HEK293 (cell line): ENCODE results near the gene BFSP2.

Experiments
- CTCF ChIA-PET: fragments of 350-600 bp; formaldehyde crosslinking; extraction: SDS; loops from one replicate; lab custom pipeline; 2021; ENCODE audit warnings: antibody characterized with exemption; lab: Yijun Ruan, JAX
- POLR2A ChIA-PET: fragments of 300-600 bp; formaldehyde crosslinking; extraction: SDS; loops from one replicate; lab custom pipeline; 2020; ENCODE audit warnings: antibody characterized with exemption, inconsistent platforms; lab: Yijun Ruan, JAX
- H3K27ac ChIP-seq: fragments of 200-500 bp; sonication (Bioruptor generic); 2 replicates; pipeline ENCODE4 v1.5.1; 2014; ENCODE audit warnings: low read depth, low read length, control low read depth, inconsistent platforms; ENCODE audit errors: extremely low read depth
- H3K36me3 ChIP-seq, 2 experiments: fragments of 200-500 bp in 1 of 2; sonication (Bioruptor generic) in 1 of 2; 1 replicate in 1 of 2; 2 replicates in 1 of 2; pipeline ENCODE4 v1.5.1; 2014 to 2017; ENCODE audit warnings: inconsistent platforms in 2 of 2, low read length in 2 of 2; ENCODE audit not compliant: control insufficient read depth in 2 of 2, insufficient read depth in 1 of 2
- H3K4me1 ChIP-seq: fragments of 200-500 bp; sonication (Bioruptor generic); 2 replicates; pipeline ENCODE4 v1.5.1; 2014; ENCODE audit warnings: mild to moderate bottlenecking, low read length, inconsistent platforms; ENCODE audit not compliant: control insufficient read depth, insufficient read depth
- H3K4me3 ChIP-seq: 2 replicates; pipeline ENCODE4 v1.5.1; 2011; ENCODE audit warnings: low read depth, mild to moderate bottlenecking, control low read depth, low read length, moderate library complexity
- H3K9me3 ChIP-seq: fragments of 200-500 bp; sonication (Bioruptor generic); 2 replicates; pipeline ENCODE4 v1.5.1; 2014; ENCODE audit warnings: low read depth, low read length, inconsistent platforms; ENCODE audit not compliant: control insufficient read depth, insufficient read depth
- BCL11B ChIP-seq: fragments of 450-650 bp; formaldehyde crosslinking; IDR thresholded peaks from 2 replicates; pipeline ENCODE4 v1.5.1; 2016; ENCODE audit warnings: low read depth, missing biosample characterization, missing genetic modification characterization
- HIC1 ChIP-seq: fragments of 450-650 bp; formaldehyde crosslinking; IDR thresholded peaks from 2 replicates; pipeline ENCODE4 v1.5.1; 2016; ENCODE audit warnings: missing biosample characterization, missing genetic modification characterization
- KLF7 ChIP-seq: fragments of 450-650 bp; formaldehyde crosslinking; IDR thresholded peaks from 2 replicates; pipeline ENCODE4 v1.5.1; 2016; ENCODE audit warnings: missing biosample characterization, missing genetic modification characterization, borderline replicate concordance
- ZBTB21 ChIP-seq: fragments of 450-650 bp; formaldehyde crosslinking; IDR thresholded peaks from 2 replicates; pipeline ENCODE4 v1.5.1; 2017; ENCODE audit warnings: missing biosample characterization, missing genetic modification characterization
- ZBTB7A ChIP-seq: fragments of 450-650 bp; formaldehyde crosslinking; IDR thresholded peaks from 2 replicates; pipeline ENCODE4 v1.5.1; 2016; ENCODE audit warnings: low read depth, missing biosample characterization, missing genetic modification characterization
- ZBTB8A ChIP-seq: fragments of 450-650 bp; formaldehyde crosslinking; IDR thresholded peaks from 2 replicates; pipeline ENCODE4 v1.5.1; 2016; ENCODE audit warnings: missing biosample characterization, missing genetic modification characterization
- ZNF146 ChIP-seq: fragments of 450-650 bp; formaldehyde crosslinking; IDR thresholded peaks from 2 replicates; pipeline ENCODE4 v1.5.1; 2016; ENCODE audit warnings: missing biosample characterization, missing genetic modification characterization
- ZNF169 ChIP-seq: fragments of 450-650 bp; formaldehyde crosslinking; IDR thresholded peaks from 2 replicates; pipeline ENCODE4 v1.5.1; 2016; ENCODE audit warnings: missing biosample characterization, missing genetic modification characterization
- ZNF174 ChIP-seq: fragments of 450-650 bp; formaldehyde crosslinking; IDR thresholded peaks from 2 replicates; pipeline ENCODE4 v1.5.0; 2017; ENCODE audit warnings: missing biosample characterization, mild to moderate bottlenecking, missing genetic modification characterization
- ZNF184 ChIP-seq: fragments of 450-650 bp; IDR thresholded peaks from 2 replicates; pipeline ENCODE4 v1.5.1; 2018; ENCODE audit warnings: missing biosample characterization, mild to moderate bottlenecking, missing genetic modification characterization
- ZNF423 ChIP-seq: fragments of 450-650 bp; formaldehyde crosslinking; IDR thresholded peaks from 2 replicates; pipeline ENCODE4 v1.5.1; 2016; ENCODE audit warnings: missing biosample characterization, missing genetic modification characterization
- ZNF544 ChIP-seq: fragments of 450-650 bp; formaldehyde crosslinking; IDR thresholded peaks from 2 replicates; pipeline ENCODE4 v1.5.0; 2017; ENCODE audit warnings: missing biosample characterization, missing genetic modification characterization
- ZNF596 ChIP-seq: fragments of 450-650 bp; IDR thresholded peaks from 2 replicates; pipeline ENCODE4 v1.5.0; 2018; ENCODE audit warnings: missing biosample characterization, mild to moderate bottlenecking, missing genetic modification characterization, moderate library complexity
- ZNF692 ChIP-seq: fragments of 450-650 bp; formaldehyde crosslinking; IDR thresholded peaks from 2 replicates; pipeline ENCODE4 v1.5.1; 2016; ENCODE audit warnings: missing biosample characterization, missing genetic modification characterization
- ZNF707 ChIP-seq: fragments of 450-650 bp; formaldehyde crosslinking; IDR thresholded peaks from 2 replicates; pipeline ENCODE4 v1.5.1; 2016; ENCODE audit warnings: missing biosample characterization, missing genetic modification characterization
- ZNF777 ChIP-seq: fragments of 450-650 bp; formaldehyde crosslinking; IDR thresholded peaks from 2 replicates; pipeline ENCODE4 v1.5.1; 2017; ENCODE audit warnings: missing biosample characterization, missing genetic modification characterization, borderline replicate concordance
- ZNF837 ChIP-seq: fragments of 450-650 bp; formaldehyde crosslinking; IDR thresholded peaks from 2 replicates; pipeline ENCODE4 v1.5.1; 2016; ENCODE audit warnings: missing biosample characterization, missing genetic modification characterization
- TF ChIP-seq, protein P1 (sequence below): fragments of 450-650 bp; formaldehyde crosslinking; optimal IDR thresholded peaks from 2 replicates; pipeline ENCODE3; 2016; ENCODE audit warnings: missing biosample characterization, mild to moderate bottlenecking, missing genetic modification characterization

The BFSP2 gene

DNA sequence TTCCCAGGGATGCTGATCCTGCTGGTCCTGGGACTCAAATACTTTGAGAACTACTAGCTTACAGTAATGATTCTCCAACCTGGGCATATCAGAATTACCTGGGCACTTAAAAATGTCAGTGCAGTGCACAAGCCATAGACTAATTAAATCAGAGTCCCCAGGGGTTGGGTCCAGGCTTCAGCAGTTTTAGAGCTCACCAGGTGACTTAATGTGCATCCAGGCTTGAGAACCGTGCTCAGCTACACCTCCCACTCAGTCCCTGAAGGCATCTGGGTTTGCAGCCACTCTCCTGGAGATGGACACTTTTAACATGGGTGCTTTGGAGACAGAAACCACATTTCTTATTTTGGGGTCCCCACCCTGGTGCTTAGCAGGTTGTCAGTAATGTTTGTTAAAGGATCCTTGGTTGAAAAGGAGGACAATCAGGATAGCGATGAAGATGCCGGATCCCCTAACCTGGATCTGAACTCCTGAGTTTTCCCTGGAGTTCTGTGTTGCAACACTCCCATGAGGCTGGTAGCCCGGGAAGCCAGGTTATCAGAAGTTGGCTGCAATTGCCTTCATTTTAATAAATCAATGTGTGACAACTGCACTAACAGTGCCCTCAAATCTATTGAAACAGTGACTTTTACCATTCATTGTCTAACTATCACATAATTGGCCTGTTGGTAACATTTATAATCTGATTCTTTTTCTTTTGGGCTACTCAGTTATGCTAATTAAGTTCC is 48.1 kb downstream of the BFSP2 start:
- no peak overlapping the region for H3K27ac ChIP-seq
- TF ChIP-seq HIC1 (tag by site-specific recombination) (no peak), BCL11B (no peak), ZNF707 (tag by site-specific recombination) (no peak)
- CTCF ChIA-PET: interaction anchor here (0.7 to 1.1 kb wide), 2 partner anchors 7 to 37 kb away, joined by 3 to 4 read pairs; no protein-coding TSS in a partner anchor
- no peak overlapping the region for H3K4me3 ChIP-seq
- POLR2A ChIA-PET: no interaction called here
- H3K4me1 ChIP-seq: peaks cover 2% of the 10 kb centered on the region; the same call in 1 of the 2 replicates
- no peaks in the 10 kb centered on the region for H3K36me3 ChIP-seq
- H3K9me3 ChIP-seq: no peaks in the 10 kb centered on the region

DNA sequence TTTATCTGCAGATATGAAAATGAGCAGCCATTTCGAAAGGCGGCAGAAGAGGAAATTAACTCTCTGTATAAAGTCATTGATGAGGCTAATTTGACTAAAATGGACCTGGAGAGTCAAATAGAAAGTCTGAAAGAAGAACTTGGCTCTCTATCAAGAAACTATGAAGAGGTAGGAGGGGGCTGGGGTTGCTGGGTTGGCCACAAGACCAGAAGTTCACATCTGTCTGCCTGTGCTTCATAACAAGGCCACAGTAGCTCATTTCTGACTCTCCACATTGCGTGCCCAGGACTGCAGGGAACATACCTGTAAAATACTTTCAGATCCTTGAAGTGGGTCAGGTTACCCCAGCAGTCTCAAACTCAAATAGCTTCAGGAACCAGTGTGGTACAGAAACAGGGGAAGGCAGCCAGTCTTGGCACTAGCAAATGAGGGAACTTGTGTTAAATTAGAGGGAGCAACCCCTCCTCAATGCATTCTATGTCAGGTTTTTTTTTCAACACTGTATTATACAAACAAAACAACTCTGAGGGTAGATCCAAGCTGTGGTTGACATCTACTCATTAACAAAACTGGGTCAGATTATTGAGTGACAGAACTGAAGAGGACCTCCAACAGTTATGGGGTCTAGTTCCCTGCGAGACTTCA is 48.7 kb downstream of the BFSP2 start:
- TF ChIP-seq ZBTB8A (tag by site-specific recombination) (no peak), ZNF544 (tag by site-specific recombination) (no peak), ZNF184 (tag by site-specific recombination) (no peak), ZNF692 (tag by site-specific recombination) (no peak), ZBTB21 (no peak), ZNF174 (no peak)
- TF ChIP-seq, protein P1, sequence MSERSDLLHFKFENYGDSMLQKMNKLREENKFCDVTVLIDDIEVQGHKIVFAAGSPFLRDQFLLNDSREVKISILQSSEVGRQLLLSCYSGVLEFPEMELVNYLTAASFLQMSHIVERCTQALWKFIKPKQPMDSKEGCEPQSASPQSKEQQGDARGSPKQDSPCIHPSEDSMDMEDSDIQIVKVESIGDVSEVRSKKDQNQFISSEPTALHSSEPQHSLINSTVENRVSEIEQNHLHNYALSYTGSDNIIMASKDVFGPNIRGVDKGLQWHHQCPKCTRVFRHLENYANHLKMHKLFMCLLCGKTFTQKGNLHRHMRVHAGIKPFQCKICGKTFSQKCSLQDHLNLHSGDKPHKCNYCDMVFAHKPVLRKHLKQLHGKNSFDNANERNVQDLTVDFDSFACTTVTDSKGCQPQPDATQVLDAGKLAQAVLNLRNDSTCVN: no peak
- Histone ChIP-seq H3K4me1 (peaks cover 2% of the 10 kb centered on the region; the same call in 1 of the 2 replicates), H3K36me3 (no peaks in the 10 kb centered on the region), H3K27ac (no peak overlapping the region), H3K4me3 (no peak overlapping the region), H3K9me3 (no peaks in the 10 kb centered on the region)
- CTCF ChIA-PET: interaction anchor here (0.7 kb wide), 1 partner anchor 38 kb away, joined by 3 read pairs; no protein-coding TSS in a partner anchor
- POLR2A ChIA-PET: no interaction called here

DNA sequence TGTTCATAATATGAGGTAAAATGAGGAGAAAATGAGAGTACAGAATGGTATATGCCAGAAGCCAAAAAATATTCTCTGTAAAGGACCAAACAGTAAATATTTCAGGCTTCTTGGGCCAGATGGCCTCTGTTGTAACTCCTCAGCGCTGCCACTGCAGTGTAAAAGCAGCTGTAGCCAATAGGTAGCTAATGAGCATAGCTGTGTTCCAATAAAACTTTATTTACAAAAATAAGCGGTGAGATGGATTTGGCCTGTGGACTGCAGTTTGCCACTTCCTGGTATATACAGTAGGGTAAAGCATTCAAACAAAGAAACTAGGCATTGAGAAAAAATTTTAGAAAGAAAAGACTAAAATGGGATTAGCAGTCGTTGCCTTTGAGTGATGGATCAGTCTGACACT is 51.5 kb downstream of the BFSP2 start:
- ChIA-PET POLR2A (no interaction called here), CTCF (interaction anchor here (0.6 to 1.2 kb wide), 2 partner anchors 213 to 720 kb away, joined by 3 read pairs; no protein-coding TSS in a partner anchor)
- Histone ChIP-seq H3K4me3 (no peak overlapping the region), H3K4me1 (peaks cover 2% of the 10 kb centered on the region; the same call in 1 of the 2 replicates), H3K27ac (no peak overlapping the region), H3K36me3 (no peaks in the 10 kb centered on the region), H3K9me3 (no peaks in the 10 kb centered on the region)
- no peak for TF ChIP-seq ZBTB7A (tag by site-specific recombination)
- TF ChIP-seq ZNF174: no peak
- TF ChIP-seq ZBTB21: no peak
- TF ChIP-seq ZNF146 (tag by site-specific recombination): no peak
- no peak for TF ChIP-seq ZNF169 (tag by site-specific recombination)
- no peak for TF ChIP-seq ZNF596 (tag by site-specific recombination)
- no peak for TF ChIP-seq ZNF837 (tag by site-specific recombination)
- TF ChIP-seq KLF7: no peak
- TF ChIP-seq ZNF423 (tag by site-specific recombination): no peak
- no peak for TF ChIP-seq ZNF777
